Duodenal mucosa (tissue), 2 donors: ENCODE measurements around the gene HEPN1.

Experiments used
- H3K27ac ChIP-seq: one replicate; pipeline ENCODE4 v1.7.0; 2013; ENCODE audit warnings: low read depth, low read length
- H3K27me3 ChIP-seq, 2 donors: one replicate each; pipeline ENCODE4 v1.7.0; 2013; ENCODE audit warnings: low read length in 2 of 2, control low read depth in 1 of 2; ENCODE audit not compliant: insufficient read depth in 2 of 2, control insufficient read depth in 1 of 2
- H3K36me3 ChIP-seq, 2 donors: one replicate each; pipeline ENCODE4 v1.7.0; 2013; ENCODE audit warnings: low read length in 2 of 2, control low read depth in 1 of 2; ENCODE audit not compliant: insufficient read depth in 2 of 2, control insufficient read depth in 1 of 2
- H3K4me1 ChIP-seq, 2 donors: one replicate each; pipeline ENCODE4 v1.7.0; 2013; ENCODE audit warnings: low read length in 2 of 2, control low read depth in 1 of 2; ENCODE audit not compliant: insufficient read depth in 2 of 2, control insufficient read depth in 1 of 2
- H3K4me3 ChIP-seq, 2 donors: one replicate each; pipeline ENCODE4 v1.7.0; 2013; ENCODE audit warnings: low read length in 2 of 2, low read depth in 1 of 2
- H3K9ac ChIP-seq, 2 donors: one replicate each; pipeline ENCODE4 v1.7.0; 2013; ENCODE audit warnings: low read length in 2 of 2, low read depth in 1 of 2
- H3K9me3 ChIP-seq, 2 donors: one replicate each; pipeline ENCODE4 v1.7.0; 2013; ENCODE audit warnings: low read length in 2 of 2, control low read depth in 1 of 2; ENCODE audit not compliant: control insufficient read depth in 1 of 2

The HEPN1 gene

DNA sequence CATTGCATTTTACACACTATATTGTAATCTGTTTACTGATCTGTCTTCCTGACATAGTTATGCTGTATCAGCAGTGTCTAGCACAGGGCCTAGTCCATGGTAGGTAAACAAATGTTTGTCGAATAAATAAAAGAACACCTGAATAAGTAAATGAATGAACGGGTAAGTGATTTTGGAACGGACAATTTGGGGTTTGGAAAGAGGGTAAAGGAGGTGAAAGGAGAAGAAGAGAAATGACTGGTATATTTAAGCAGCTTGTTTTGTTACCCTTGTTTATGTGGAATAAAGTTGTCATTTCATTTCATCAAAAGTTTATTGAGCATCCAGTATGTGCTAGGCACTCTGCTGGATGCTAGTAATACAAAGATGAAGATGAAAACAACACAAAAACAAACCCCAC lies at the start of gene HEPN1:
Gene HEPN1, plus strand, starts transcription at position 301 of the 400 bp plus-strand sequence.
- H3K36me3 ChIP-seq = no peaks in the 10 kb centered on the region
- no peak within 1 kb of the TSS for H3K9ac ChIP-seq
- H3K27ac ChIP-seq = no peak within 1 kb of the TSS

DNA sequence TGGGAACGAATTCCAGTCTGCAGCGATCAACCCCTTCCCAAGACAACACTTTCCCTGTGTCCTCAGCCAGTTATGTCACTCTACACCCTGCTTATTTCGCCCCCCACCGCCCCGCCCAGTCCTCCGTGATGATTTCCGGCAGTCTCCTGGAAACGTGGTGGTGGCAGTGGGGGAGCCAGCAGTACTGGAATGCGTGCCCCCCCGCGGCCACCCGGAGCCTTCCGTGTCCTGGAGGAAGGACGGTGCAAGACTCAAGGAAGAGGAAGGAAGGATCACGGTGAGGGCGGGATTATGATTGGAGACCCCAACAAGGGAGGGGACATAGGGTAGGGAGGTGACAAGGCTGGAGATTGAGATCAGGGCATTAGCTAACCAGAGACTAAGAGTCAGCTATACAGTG lies 49.7 kb upstream of the HEPN1 start:
- peaks cover 84 to 92% of the 10 kb centered on the region in 2 donors for H3K27me3 ChIP-seq
- no peaks in the 10 kb centered on the region for H3K9me3 ChIP-seq
- no peak overlapping the region for H3K4me3 ChIP-seq
- H3K36me3 ChIP-seq = no peaks in the 10 kb centered on the region
- H3K27ac ChIP-seq = no peak overlapping the region
- H3K4me1 ChIP-seq = peaks cover 8 to 26% of the 10 kb centered on the region in 2 donors
- H3K9ac ChIP-seq = no peak overlapping the region

More for the DNA sequence above, at the start of gene HEPN1:
- H3K4me3 ChIP-seq = no peak within 1 kb of the TSS
- H3K9me3 ChIP-seq = no peaks in the 10 kb centered on the region
- H3K4me1 ChIP-seq = no peaks in the 10 kb centered on the region
- H3K27me3 ChIP-seq = peaks cover 7% of the 10 kb centered on the region in 2 donors

DNA sequence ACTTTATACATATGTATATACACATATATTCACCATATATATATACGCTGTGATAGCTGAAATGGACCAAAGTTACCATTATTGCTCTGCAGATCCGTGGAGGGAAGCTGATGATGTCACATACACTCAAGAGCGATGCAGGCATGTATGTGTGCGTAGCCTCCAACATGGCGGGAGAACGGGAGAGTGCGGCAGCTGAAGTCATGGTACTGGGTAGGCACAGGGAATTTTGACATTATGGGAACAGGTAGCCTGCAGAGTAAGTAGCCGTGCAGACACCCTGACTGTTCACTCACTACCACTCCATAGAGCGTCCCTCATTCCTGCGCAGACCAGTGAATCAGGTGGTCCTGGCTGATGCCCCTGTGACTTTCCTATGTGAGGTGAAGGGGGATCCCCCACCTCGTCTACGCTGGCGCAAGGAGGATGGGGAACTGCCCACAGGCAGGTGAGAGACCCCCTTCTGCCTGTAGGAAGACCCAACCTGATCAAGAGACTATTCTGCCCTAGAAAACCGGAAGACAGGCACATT lies 49.1 kb upstream of the HEPN1 start:
- Histone ChIP-seq H3K9ac (no peak overlapping the region), H3K36me3 (no peaks in the 10 kb centered on the region), H3K4me1 (peaks cover 7 to 24% of the 10 kb centered on the region in 2 donors), H3K27ac (no peak overlapping the region), H3K9me3 (no peaks in the 10 kb centered on the region), H3K4me3 (no peak overlapping the region), H3K27me3 (peaks cover 78 to 88% of the 10 kb centered on the region in 2 donors)

DNA sequence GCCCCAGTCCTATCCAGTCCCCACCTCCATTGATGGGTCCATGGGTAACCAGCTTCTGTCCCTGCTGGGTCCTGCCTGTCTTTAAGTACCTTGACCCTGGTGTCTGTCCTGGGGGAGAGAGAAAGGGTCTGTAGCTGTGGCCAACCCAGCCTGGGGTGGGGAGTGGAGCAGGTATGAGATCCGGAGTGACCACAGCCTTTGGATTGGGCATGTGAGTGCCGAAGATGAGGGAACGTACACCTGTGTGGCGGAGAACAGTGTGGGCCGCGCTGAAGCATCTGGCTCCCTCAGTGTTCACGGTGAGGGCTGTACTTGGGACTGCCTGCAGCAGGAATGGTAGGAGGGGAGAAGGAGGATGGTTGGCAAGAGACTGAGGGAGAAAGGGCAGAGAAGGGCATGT lies 48.6 kb upstream of the HEPN1 start:
- Histone ChIP-seq H3K27ac (no peak overlapping the region), H3K4me1 (peaks cover 6 to 19% of the 10 kb centered on the region in 2 donors), H3K9ac (no peak overlapping the region), H3K27me3 (peaks cover 76 to 88% of the 10 kb centered on the region in 2 donors), H3K9me3 (no peaks in the 10 kb centered on the region), H3K4me3 (no peak overlapping the region), H3K36me3 (no peaks in the 10 kb centered on the region)

DNA sequence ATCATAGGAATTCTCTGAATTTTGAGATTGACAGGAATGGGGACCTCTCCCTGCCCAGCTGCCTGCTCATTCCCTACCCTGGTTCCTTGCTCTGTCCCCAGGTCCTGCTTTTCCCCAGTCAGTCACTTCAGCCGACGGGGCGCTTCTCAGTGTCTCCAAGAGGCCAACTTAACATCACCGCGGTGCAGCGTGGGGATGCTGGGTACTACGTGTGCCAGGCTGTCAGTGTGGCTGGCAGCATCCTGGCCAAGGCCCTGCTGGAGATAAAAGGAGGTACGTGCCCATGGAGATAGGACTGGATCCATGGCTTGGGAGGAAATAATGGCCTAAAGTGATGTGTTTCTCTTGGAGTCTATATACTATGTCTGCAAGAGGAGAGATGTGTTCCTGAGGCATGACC lies 46.8 kb upstream of the HEPN1 start:
- H3K9me3 ChIP-seq = no peaks in the 10 kb centered on the region
- H3K9ac ChIP-seq = no peak overlapping the region
- peaks cover 6 to 20% of the 10 kb centered on the region in 2 donors for H3K4me1 ChIP-seq
- H3K27me3 ChIP-seq = peaks cover 58 to 72% of the 10 kb centered on the region in 2 donors
- no peak overlapping the region for H3K4me3 ChIP-seq
- no peaks in the 10 kb centered on the region for H3K36me3 ChIP-seq
- H3K27ac ChIP-seq = no peak overlapping the region

DNA sequence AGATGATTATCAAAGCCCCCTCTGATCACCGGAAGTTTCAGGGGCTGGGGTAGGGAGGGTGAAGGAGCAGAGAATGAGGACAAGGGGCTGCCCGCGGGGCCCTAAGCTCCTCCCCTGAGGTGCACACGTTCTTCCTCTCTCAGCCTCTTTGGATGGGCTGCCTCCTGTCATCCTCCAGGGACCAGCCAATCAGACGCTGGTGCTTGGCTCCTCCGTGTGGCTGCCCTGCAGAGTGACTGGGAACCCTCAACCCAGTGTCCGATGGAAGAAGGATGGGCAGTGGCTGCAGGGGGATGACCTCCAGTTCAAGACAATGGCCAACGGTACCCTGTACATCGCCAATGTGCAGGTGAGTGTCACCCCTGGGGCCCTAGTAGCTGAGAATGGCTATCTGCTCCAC lies 46.3 kb upstream of the HEPN1 start:
- no peak overlapping the region for H3K4me3 ChIP-seq
- H3K9ac ChIP-seq = no peak overlapping the region
- no peaks in the 10 kb centered on the region for H3K9me3 ChIP-seq
- peaks cover 8 to 21% of the 10 kb centered on the region in 2 donors for H3K4me1 ChIP-seq
- H3K27ac ChIP-seq = no peak overlapping the region
- H3K36me3 ChIP-seq = no peaks in the 10 kb centered on the region
- H3K27me3 ChIP-seq = peaks cover 55 to 69% of the 10 kb centered on the region in 2 donors

DNA sequence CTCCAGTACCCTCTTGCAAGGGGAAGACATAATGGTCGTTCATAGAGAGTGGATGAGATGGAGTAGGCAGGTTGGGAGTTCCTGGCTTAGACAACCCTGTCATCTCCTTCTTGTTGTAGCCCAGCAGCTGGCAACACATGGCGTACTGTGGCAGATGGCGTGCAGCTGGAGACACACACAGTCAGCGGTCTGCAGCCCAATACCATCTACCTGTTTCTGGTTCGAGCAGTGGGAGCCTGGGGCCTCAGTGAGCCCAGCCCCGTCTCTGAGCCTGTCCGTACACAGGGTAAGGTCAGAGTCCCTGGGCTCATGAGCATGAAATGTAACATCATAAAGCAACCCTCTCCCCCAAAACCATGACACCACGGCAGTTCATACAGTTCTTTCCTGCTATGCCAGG lies 45.1 kb upstream of the HEPN1 start:
- H3K9me3 ChIP-seq = no peaks in the 10 kb centered on the region
- H3K27me3 ChIP-seq = peaks cover 43 to 57% of the 10 kb centered on the region in 2 donors
- H3K27ac ChIP-seq = no peak overlapping the region
- no peak overlapping the region for H3K9ac ChIP-seq
- peaks cover 11 to 17% of the 10 kb centered on the region in 2 donors for H3K4me1 ChIP-seq
- no peak overlapping the region for H3K4me3 ChIP-seq
- H3K36me3 ChIP-seq = no peaks in the 10 kb centered on the region

DNA sequence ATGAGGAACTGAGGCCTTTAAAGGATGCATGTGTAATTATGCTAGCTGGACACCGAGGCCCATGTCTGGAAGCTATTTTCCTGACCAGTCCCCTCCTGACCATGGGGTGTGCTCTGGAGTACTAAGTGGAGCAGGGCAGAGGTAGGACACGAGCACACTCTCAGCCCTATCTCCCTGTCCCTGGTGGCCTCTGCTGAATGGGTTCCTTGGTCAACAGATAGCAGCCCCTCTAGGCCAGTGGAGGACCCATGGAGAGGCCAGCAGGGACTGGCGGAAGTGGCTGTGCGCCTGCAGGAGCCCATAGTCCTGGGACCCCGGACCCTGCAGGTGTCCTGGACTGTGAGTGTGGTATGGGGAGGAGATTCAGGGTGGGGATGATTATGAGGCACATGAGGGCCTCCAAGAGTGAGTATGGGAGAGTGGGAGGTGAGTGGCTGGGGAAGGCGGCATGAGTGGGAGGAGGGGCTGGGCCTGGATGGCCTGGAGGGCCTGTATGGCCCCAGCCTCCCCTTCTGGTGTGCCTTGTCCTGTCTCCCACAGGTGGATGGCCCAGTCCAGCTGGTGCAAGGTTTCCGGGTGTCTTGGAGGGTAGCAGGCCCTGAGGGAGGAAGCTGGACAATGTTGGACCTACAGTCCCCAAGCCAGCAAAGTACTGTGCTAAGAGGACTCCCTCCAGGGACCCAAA lies 44.3 kb upstream of the HEPN1 start:
- no peak overlapping the region for H3K9ac ChIP-seq
- H3K4me3 ChIP-seq = no peak overlapping the region
- no peaks in the 10 kb centered on the region for H3K36me3 ChIP-seq
- peaks cover 11 to 12% of the 10 kb centered on the region in 2 donors for H3K4me1 ChIP-seq
- H3K27ac ChIP-seq = no peak overlapping the region
- no peaks in the 10 kb centered on the region for H3K9me3 ChIP-seq
- peaks cover 35 to 50% of the 10 kb centered on the region in 2 donors for H3K27me3 ChIP-seq

DNA sequence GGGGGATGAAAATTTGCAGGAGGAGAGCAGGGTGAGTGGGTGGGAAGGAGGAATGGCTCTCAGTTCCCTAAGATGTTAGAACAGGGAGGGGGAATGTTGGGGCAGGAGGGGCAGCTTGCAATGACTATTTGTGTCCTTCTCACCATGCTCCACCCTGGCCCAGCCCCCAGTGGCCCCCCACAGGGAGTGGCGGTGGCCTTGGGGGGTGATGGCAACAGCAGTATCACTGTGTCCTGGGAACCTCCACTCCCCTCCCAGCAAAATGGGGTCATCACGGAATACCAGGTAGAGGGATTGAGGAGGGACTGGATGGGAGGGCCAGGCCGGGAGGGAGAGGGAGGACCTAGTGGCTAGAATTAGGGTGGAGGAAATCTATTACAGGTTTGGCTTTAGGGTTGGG lies 43.6 kb upstream of the HEPN1 start:
- H3K4me3 ChIP-seq = peak overlapping the region; percentile 84 to 87
- no peak overlapping the region for H3K9ac ChIP-seq
- peaks cover 11 to 12% of the 10 kb centered on the region in 2 donors for H3K4me1 ChIP-seq
- no peaks in the 10 kb centered on the region for H3K36me3 ChIP-seq
- peaks cover 28 to 43% of the 10 kb centered on the region in 2 donors for H3K27me3 ChIP-seq
- no peak overlapping the region for H3K27ac ChIP-seq
- H3K9me3 ChIP-seq = no peaks in the 10 kb centered on the region

DNA sequence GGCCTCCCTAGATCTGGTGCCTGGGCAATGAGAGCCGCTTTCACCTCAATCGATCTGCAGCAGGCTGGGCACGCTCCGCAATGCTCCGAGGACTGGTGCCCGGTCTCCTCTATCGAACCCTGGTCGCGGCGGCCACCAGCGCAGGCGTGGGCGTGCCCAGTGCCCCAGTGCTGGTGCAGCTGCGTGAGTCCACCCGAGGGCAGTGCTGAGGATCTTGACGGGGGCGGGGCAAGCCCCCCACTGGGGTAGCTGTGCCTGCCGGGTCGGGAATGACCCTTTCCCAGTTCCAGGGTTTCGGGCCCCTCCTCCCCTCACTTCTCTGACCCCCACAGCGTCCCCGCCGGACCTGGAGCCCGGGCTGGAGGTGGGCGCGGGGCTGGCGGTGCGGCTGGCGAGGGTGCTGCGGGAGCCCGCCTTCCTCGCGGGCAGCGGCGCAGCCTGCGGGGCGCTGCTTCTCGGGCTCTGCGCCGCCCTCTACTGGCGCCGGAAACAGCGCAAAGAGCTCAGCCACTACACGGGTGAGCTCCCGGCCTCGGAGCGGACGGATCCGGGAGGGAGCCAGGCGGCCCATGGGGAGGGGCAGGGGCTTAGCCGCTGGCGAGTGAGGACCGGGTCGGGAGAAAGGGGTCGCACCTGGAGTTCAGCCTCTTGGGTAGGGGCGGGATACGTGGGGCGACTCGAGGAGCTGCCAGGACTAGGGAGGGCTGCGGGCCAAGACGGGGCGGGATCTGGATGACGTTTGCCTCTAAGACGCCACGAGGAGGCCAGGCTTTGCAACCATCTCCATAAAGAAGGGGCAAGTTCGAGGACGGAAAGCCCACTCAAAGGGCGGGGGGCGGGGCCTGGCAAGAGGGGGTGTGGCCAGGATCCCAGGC lies 42.9 kb upstream of the HEPN1 start:
- peak overlapping the region; percentile 71 to 86 for H3K9ac ChIP-seq
- H3K36me3 ChIP-seq = no peaks in the 10 kb centered on the region
- no peaks in the 10 kb centered on the region for H3K9me3 ChIP-seq
- peak overlapping the region; percentile 85 for H3K27ac ChIP-seq
- peaks cover 25 to 37% of the 10 kb centered on the region in 2 donors for H3K27me3 ChIP-seq
- peak overlapping the region; percentile 84 to 87 for H3K4me3 ChIP-seq
- peaks cover 11 to 12% of the 10 kb centered on the region in 2 donors for H3K4me1 ChIP-seq
